HG03196 (cell line): ENCODE data around the gene SULF2.

Source experiments
- ATAC-seq: cut with Tn5 transposase; IDR thresholded peaks from one replicate; pipeline ENCODE4 v1.9.1; 2021; ENCODE audit not compliant: unreplicated experiment

The SULF2 gene

GRCh38 chr20:47785854-47786764 lies 828 bp upstream of the SULF2 start:
- no peak for ATAC-seq

- no peak for ATAC-seq
Measured at GRCh38 chr20:47784599-47785310, 526 bp downstream of the SULF2 start.

GRCh38 chr20:47783828-47784598 lies 1.3 kb downstream of the SULF2 start:
- ATAC-seq, result no peak

GRCh38 chr20:47782920-47783552 lies 2.2 kb downstream of the SULF2 start:
- no peak for ATAC-seq

- no peak for ATAC-seq
Measured at GRCh38 chr20:47782076-47782475, 3.2 kb downstream of the SULF2 start.

- no peak for ATAC-seq
Measured at GRCh38 chr20:47781632-47782031, 3.6 kb downstream of the SULF2 start.

- no peak for ATAC-seq
Measured at GRCh38 chr20:47780720-47781389, 4.4 kb downstream of the SULF2 start.

GRCh38 chr20:47778398-47779354 lies 6.6 kb downstream of the SULF2 start:
- ATAC-seq, result no peak

GRCh38 chr20:47777220-47777619 lies 8.1 kb downstream of the SULF2 start:
- no peak for ATAC-seq

- no peak for ATAC-seq
Measured at GRCh38 chr20:47776639-47777038, 8.6 kb downstream of the SULF2 start.

GRCh38 chr20:47775841-47776240 lies 9.4 kb downstream of the SULF2 start:
- no peak for ATAC-seq

- ATAC-seq, result no peak
Measured at GRCh38 chr20:47775039-47775438, 10.2 kb downstream of the SULF2 start.

- ATAC-seq, result no peak
Measured at GRCh38 chr20:47774131-47774777, 11.0 kb downstream of the SULF2 start.

GRCh38 chr20:47773371-47773786 lies 11.9 kb downstream of the SULF2 start:
- ATAC-seq, result no peak

- ATAC-seq, result no peak
Measured at GRCh38 chr20:47770935-47771334, 14.3 kb downstream of the SULF2 start.

- no peak for ATAC-seq
Measured at GRCh38 chr20:47768016-47768824, 17.1 kb downstream of the SULF2 start.

- ATAC-seq, result no peak
Measured at GRCh38 chr20:47765691-47766594, 19.3 kb downstream of the SULF2 start.
